GM21528 (cell line): ENCODE data around the gene TUBA3E.
A peak's percentile ranks its signal among the peaks of the same experiment; 100 is the strongest.
"Not testable (repeated sequence)": the region's sequence is repeated elsewhere in the genome, so short reads cannot be mapped to it uniquely, and the experiment has no call there.

Experiments
- ATAC-seq: cut with Tn5 transposase; IDR thresholded peaks from one replicate; pipeline ENCODE4 v1.9.1; 2021; ENCODE audit warnings: mild to moderate bottlenecking, moderate library complexity; ENCODE audit not compliant: unreplicated experiment, low FRiP score

The TUBA3E gene

DNA sequence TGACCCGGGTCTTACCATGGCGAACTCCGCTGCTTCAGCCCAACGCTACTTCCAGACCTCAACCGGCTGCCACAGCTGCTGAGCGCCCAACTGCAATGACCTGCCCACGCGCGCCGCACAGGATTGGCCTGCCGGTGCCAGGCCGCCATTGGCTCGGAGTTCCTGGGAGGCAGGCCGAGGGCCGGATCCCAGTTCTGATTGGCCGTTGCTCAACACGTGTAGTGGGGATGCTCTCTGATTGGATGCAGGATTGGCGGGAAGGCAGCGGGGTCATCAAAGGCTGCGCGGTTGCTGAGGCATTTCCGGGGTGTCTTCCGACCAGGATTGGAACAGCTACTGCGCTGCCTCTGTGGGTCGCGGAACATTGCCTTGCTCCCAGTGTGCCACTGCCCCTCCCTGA, at the start of gene TUBA3E:
TUBA3E (minus strand) TSS at position 97 of the 400 bp plus-strand sequence; CDS start at position 18, 79 bp downstream.
- no peak for ATAC-seq

- ATAC-seq, result no peak
These were observed 48.2 kb upstream of the TUBA3E start for GRCh38 chr2:130246430-130246829.

- no peak for ATAC-seq
These were observed 47.7 kb upstream of the TUBA3E start for GRCh38 chr2:130245976-130246375.

GRCh38 chr2:130243359-130243758, 45.1 kb upstream of the TUBA3E start:
- ATAC-seq, result no peak

GRCh38 chr2:130241041-130241707, 42.9 kb upstream of the TUBA3E start:
- no peak for ATAC-seq

DNA sequence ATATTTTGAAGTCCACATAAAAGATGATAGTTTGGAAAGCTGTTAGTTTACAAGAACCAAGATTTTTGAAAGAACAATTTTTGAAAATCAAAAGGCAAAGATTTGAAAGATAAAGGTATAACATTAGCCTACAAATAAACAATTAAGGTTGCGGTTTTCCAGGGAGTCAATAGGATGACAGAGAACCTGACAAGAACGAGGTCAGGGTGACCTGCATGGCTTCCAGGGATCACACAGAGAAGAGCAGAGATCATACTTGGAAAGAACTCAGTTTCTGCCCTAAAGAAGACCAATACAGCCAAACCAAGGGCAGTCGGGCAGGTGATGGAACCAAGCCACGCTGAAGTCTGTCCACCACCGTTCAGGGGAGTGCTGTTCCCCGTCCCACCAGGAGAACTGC, 41.3 kb upstream of the TUBA3E start:
- not testable (repeated sequence) for ATAC-seq

DNA sequence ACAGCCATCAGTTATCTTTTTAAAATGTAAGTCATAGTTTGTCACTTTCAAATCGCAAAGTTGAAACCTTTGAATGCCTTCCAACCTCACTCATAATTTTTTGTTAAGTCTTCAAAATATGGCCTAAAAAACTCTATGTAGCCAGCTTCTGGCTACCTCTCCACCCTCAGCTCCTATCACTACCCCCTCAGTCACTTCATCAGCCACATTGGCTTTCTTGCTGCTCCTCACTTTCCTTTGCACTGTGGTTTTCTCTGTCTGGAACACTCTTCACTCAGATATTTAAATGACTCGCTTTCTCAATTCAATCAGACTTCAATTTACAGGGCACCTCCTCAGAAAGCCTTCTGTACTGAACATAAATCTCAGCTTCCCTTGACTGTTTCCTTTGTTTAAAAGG, 34.8 kb upstream of the TUBA3E start:
- not testable (repeated sequence) for ATAC-seq

DNA sequence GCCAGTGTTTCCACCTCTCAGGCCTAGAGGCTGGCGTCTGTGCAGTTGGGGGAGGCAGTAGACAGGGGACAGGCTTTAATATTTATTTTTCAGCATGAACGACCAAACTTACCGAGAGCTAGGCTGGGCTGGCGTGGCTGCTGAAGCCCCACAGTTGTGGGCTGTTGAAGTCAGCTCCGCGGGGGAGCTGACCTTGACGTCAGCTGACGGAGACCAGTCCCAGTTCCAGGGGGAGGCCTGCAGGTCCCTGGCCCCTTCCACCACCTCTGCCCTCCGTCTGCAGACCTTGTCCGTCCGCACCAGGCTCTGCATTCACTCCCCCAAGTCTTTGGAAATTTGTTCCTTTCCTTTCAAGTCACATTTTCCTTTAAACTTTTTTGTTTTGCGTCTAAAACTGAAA, 33.4 kb upstream of the TUBA3E start:
- ATAC-seq, result no peak

GRCh38 chr2:130230907-130231306, 32.7 kb upstream of the TUBA3E start:
- not testable (repeated sequence) for ATAC-seq

DNA sequence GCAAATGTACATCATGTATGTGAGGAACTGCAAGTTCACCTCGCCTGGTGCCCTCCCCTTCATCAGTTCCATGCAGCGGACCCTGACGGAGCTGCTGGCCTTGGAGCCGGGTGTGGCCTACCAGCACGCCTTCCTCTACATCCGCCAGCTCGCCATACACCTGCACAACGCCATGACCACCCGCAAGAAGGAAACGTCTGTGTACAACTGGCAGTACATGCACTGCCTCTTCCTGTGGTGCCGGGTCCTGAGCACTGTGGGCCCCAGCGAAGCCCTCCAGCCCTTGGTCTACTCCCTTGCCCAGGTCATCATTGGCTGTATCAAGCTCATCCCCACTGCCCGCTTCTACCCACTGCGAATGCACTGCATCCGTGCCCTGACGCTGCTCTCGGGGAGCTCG, 32.1 kb upstream of the TUBA3E start:
- ATAC-seq, result not testable (repeated sequence)

DNA sequence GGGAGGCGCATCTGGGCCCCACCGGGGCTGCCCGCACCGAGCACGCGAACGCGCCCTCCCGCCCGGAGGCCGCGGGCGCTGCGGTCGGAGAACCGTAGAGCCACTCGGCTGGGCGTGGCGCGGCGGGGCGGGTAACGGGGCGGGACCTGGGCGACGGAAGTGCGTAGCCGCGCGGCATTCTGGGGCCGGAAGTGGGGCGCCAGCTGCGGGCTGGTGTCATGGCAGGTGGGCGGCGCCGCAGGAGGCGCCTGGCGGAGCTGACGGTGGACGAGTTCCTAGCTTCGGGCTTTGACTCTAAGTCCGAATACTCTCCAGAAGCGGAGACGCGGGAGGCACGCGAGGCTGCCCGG, 30.9 kb upstream of the TUBA3E start:
- not testable (repeated sequence) for ATAC-seq

GRCh38 chr2:130228467-130229160, 30.4 kb upstream of the TUBA3E start:
- not testable (repeated sequence) for ATAC-seq

GRCh38 chr2:130228005-130228404, 29.8 kb upstream of the TUBA3E start:
- not testable (repeated sequence) for ATAC-seq

- peak; percentile 92 for ATAC-seq
These were observed 24.3 kb upstream of the TUBA3E start for GRCh38 chr2:130222523-130222922.

DNA sequence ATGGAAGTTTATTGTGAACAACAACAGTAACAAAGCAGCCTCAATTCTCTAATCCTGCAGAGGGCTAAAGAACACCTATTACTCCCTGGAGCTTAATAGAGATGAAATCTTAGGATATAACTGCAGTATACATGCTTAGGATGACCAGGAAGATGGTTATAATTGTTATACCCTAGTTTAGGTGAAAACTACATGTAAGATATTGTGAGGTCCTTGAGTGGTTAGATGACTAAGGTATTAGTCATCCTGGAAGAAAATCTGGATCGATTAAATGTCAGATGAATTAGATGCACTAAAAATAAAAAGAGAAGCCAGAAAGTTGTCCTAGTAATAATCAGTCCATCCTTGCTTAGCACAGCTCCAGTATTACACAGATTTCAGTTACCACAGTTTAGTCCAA, 22.3 kb upstream of the TUBA3E start:
- not testable (repeated sequence) for ATAC-seq

GRCh38 chr2:130219147-130219546, 20.9 kb upstream of the TUBA3E start:
- not testable (repeated sequence) for ATAC-seq

- not testable (repeated sequence) for ATAC-seq
These were observed 8.8 kb upstream of the TUBA3E start for GRCh38 chr2:130207051-130207450.

DNA sequence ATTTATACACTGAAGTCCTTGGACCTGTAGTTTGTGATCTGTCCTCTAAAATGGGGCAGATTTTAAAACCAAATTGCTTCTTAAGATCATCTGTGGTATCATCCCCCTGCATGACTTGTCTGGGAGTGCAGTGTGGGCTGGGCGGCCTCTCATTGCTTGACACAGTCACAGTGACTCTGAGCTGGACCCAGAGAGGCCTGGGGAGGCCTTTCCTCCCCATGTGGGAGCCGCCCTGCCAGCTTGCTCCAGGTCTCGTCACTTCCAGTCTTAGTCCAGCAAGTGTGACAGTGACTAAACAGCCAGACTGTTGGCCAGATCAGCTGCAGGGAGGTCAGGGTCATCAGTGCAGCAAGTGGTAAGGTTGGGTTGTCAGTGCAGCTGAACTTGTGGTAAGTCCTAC, 4.9 kb upstream of the TUBA3E start:
- not testable (repeated sequence) for ATAC-seq

DNA sequence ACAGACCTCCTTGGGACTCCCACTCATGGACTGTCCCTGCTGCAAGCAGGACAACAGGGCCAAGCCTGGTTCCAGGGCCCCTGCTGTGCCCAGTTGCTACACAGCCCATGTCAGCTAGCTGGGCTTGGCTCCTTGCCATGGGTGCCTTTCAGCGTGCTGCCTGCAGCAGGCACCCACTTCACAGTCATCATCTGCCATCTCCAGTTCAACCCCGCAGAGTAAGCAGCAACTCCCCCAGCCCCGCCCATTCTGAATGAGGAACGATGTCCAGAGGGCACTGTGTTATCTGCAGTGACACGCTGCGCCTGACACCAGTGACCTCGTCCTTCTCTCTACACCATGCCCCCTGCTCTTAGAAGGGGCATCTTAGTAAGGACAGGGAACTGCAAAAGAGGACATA, 4.3 kb upstream of the TUBA3E start:
- ATAC-seq, result not testable (repeated sequence)

DNA sequence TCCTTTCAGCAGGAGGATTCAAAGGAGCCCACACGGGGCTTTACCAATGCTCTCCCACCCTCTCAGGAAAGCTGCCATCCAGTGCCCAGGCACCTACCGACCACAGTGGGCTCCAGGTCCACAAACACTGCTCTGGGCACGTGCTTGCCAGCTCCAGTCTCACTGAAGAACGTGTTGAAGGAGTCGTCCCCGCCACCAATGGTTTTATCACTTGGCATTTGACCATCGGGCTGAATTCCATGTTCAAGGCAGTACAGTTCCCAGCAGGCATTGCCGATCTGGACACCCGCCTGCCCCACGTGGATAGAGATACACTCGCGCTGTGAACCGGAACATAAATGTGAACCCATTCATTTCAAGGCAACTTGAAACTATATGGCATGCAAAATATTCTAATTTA, 2.2 kb downstream of the TUBA3E start:
- ATAC-seq, result not testable (repeated sequence)

DNA sequence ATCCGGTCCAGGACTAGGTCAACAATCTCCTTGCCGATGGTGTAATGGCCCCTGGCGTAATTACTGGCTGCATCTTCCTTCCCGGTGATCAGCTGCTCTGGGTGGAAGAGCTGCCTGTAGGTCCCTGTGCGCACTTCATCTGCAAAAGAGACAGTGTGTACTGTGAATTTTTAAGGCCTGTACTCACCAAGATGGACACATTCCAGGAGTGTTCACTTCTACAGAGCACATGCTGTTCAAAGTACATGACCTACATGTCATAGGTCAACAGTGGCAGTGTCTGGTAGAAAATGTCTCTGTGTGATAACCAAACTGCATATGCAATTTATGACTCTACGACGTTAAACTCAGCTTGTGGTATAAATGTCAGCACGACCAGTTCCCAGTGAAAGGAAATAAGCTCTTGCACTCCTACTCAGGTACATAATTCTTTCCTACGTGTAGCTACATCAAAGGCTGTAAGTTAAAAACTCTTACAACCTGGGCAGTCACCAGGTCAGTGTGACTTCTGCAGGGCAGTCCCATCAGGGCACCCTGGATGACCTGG, 3.1 kb downstream of the TUBA3E start:
- not testable (repeated sequence) for ATAC-seq

DNA sequence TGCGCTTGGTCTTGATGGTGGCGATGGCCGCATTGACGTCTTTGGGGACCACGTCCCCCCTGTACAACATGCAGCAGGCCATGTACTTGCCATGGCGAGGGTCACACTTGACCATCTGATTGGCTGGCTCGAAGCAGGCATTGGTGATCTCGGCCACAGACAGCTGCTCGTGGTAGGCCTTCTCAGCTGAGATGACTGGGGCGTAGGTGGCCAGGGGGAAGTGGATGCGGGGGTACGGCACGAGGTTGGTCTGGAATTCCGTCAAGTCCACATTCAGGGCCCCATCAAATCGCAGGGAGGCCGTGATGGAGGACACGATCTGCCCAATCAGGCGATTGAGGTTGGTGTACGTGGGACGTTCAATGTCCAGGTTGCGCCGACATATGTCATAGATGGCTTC, 4.4 kb downstream of the TUBA3E start:
- not testable (repeated sequence) for ATAC-seq
